HG02885 (cell line): ENCODE results near the gene IRAK3.
"Not testable (repeated sequence)": the region's sequence is repeated elsewhere in the genome, so short reads cannot be mapped to it uniquely, and the experiment has no call there.

Experiments used
- ATAC-seq: cut with Tn5 transposase; IDR thresholded peaks from one replicate; pipeline ENCODE4 v1.9.1; 2021; ENCODE audit warnings: mild to moderate bottlenecking; ENCODE audit not compliant: unreplicated experiment, poor library complexity

The IRAK3 gene

DNA sequence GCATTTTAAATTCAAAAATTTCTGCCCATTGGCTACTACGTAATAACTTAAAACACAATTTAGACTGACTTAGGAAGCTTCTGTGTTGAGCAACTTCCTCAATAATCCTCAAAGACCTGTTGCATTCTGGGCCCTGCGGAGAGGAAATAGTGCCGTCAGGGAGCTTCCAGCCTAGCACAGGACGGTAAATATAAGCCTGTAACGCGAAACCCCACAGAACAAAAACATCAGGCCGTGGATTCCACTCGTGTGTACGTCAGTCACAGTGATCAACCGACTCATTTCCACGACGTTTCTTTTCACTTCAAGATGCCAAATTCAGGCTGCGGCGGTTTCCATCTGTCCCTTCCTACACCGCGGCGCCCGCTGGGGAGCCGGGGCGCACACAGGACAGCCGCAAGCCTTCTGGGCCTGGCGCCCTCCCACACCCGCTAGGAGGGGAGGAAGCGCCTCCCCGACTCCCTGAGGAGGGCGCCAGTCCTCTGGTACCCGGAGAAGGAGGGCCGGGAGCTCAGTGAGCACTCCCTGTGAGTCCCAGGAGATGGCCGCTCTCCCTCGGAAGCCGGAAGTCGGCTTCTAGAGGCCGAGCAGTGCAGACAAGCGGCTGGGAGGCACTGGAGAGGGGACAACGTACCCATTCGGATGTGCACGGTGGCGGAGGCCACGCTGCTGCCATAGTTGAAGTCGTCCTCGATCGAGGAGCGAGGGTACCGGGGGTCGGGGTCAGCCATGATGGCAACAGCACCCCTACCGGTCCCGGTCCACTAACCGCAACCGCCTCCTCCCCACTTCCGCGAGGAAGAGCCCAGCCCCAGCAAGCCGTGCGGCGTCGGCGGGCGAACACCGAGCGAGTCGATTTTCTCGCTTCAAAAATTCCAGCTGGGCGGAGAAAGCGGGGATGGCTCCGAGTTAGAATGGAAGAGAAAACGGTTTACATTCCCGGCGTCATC lies 19.5 kb upstream of the IRAK3 start, which contains the start of gene TMBIM4:
Gene TMBIM4, minus strand, starts transcription at position 776 of the 950 bp plus-strand sequence. Its CDS starts 45 bp downstream, at position 731.
- ATAC-seq, result peak; percentile 85

DNA sequence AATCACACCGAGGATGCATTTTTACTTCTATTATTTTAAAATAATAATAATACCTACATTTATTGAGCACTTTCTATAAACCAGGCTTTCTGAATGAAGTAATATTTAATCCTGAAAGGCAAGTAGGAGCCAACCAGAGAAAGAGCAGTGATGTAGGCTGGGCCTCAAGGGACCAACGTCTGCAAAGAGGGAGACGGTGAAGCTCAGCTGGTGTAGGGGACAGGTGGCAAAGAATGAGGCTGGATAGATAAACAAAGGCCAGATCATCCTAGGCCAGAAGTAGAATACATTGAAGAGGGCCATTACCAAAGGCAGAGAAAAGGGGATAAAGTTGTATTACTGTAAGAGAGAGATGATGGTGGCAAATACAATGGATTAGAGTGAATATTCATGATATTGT lies 18.4 kb upstream of the IRAK3 start:
- ATAC-seq, result no peak

DNA sequence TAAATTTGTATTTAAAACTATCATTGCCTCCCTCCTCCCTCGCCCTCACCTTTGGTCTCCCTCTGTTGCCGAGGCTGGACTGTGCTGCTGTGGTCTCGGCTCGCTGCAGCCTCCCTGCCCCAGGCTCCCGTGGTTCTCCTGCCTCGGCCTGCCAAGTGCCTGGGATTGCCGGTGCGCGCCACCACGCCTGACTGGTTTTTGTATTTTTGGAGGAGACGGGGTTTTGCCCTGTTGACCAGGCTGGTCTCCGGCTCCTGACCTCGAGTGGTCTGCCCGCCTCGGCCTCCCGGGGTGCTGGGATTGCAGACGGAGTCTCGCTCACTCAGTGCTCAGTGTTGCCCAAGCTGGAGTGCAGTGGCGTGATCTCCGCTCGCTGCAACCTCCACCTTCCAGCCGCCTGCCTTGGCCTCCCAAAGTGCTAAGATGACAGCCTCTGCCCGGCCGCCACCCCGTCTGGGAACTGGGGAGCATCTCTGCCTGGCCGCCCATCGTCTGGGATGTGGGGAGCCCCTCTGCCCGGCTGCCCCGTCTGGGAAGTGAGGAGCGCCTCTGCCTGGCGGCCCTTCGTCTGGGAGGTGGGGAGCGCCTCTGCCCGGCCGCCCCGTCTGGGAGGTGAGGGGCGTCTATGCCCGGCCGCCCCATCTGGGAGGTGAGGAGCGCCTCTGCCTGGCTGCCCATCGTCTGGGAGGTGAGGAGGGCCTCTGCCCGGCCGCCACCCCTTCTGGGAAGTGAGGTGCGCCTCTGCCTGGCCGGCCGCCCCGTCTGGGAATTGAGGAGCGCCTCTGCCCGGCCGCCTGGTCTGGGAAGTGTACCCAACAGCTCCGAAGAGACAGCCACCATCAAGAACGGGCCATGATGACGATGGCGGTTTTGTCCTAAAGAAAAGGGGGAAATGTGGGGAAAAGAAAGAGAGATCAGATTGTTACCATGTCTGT lies 14.4 kb upstream of the IRAK3 start:
- not testable (repeated sequence) for ATAC-seq

DNA sequence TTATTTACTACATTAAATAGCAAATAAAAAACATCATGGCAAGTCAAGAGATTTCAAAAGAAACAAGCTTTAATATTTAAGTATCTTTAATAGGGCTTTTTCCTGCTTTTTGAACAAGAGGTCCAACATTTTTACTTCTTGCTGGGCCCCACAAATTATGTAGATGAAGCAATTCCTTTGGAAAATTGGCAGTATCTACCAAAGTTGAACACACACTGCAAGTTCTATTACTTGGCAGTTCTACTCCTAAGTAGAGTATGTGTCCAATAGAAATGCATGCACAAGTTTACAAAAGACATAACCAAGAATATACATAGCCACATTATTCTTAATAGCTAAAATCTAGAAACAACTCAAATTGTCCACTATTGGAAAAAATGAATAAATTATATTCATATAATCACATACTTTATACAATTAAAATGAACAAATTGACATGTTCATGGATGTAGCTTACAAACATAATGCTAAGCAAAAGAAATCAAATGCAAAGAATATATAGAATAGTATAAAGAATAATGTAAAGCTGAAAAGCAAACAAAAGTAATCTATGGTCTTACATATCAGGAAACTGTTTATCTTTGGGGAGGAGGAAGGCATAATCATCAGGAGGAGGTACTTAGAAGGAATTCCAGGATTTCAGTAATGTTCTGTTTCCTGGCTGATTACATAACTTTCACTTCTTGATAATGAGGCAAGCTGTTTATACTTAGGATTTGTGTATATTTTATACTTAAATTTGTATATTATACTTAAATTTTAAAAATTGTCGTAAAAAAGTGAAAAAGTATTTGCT lies 12.7 kb upstream of the IRAK3 start:
- ATAC-seq, result no peak

DNA sequence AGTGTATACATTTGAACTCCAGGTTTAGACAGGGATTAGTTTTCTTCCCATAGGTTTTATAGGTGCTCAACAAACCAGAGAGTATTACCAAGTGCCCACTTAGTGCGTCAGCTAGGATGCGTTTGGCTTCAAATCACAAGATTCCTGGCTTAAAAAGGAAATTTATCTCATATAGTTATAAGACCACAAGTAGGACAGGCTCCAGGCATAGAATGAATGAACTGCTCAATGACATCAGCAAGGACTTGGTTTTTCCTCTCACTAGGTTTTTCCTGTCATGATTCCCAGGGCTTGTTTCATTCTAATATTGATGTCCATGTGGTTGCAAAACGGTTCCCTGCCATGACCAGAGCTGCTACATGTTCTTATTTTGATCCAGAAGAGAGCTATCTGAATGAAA lies 6.1 kb upstream of the IRAK3 start:
- ATAC-seq, result no peak

DNA sequence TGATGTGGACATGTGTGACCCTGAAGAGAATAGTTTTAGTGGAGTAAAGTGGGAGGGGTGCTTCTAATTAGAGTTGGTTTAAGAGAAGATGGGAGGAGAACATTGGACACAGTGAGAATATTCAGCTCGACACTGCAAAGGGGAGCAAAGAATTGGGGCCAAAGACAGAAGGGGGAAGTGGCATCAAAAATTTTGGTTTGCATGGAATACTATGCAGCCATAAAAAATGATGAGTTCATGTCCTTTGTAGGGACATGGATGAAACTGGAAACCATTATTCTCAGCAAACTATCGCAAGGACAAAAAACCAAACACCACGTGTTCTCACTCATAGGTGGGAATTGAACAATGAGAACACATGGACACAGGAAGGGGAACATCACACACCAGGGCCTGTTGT lies 4.2 kb upstream of the IRAK3 start:
- ATAC-seq, result not testable (repeated sequence)

DNA sequence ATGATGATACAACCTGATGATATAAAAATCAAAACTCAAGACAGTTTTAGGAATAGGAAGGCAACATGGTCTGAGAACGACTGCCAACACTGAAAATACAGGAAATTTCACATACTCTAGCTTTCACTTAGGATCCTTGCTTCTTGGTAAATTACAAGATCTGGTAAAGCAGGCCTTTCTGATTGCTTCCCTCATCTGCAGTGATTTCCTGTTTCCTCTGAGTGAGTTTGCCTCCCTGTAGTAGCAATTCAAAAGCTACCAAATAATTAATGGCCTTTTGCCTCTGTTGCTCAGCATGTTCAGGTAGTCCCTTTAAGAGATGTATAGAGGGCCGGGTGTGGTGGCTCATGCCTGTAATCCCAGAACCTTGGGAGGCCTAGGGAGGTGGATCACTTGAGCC lies 2.0 kb upstream of the IRAK3 start:
- no peak for ATAC-seq

DNA sequence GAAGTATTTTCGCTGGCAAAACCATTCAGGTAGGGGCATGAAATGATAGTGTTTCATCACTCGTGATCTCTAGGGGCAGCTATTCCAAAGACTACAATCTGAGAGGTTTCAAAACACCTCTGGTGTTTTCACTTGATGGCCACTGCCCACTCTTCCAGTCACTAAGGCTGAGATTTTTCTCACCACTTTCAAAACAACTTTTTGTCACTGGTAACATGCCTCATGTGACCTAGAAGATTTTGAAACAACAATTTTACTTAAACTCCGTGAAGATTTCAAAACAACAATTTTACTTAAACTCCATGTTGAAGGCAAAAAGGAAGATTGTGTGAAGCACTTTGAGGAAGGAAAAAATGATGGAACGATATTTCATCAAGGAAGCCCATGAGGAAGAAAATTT lies 1.2 kb upstream of the IRAK3 start:
- ATAC-seq, result no peak

DNA sequence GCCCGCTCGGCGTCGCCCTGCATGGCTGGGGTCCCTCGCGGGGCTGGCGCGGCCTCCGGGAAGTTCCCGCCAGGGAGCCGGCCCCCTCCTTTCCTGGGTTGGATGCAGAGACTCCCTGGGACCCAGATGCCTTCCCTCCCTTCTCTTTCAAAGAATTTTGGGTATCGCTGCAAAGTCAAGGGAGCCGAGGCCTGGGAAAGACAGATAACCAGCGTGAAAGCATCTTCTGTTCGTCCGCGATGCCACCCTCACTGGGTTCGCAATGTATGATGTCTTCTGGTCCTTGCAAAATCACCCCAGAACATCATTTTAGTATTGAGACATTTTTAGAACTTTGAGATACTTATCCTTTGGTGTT lies 451 bp downstream of the IRAK3 start:
- no peak for ATAC-seq

DNA sequence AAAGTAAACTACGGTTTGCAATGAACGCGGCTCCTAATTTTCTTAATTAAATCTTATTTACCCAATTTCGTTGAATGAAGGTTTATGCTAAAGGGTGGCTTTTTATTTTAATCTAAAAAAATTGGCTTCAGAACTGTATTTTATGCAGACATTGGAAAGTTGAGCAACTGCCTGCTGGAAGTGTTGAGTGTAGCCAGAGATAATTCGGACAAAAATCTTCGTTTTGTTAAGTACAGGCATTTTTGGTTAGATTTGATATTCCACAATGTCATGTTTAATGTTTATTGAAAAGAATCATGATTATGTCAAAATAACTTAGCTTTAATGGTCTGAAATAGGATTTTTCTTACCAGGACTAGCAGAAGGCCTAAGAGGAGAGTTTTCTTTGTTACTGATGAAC lies 875 bp downstream of the IRAK3 start:
- no peak for ATAC-seq

DNA sequence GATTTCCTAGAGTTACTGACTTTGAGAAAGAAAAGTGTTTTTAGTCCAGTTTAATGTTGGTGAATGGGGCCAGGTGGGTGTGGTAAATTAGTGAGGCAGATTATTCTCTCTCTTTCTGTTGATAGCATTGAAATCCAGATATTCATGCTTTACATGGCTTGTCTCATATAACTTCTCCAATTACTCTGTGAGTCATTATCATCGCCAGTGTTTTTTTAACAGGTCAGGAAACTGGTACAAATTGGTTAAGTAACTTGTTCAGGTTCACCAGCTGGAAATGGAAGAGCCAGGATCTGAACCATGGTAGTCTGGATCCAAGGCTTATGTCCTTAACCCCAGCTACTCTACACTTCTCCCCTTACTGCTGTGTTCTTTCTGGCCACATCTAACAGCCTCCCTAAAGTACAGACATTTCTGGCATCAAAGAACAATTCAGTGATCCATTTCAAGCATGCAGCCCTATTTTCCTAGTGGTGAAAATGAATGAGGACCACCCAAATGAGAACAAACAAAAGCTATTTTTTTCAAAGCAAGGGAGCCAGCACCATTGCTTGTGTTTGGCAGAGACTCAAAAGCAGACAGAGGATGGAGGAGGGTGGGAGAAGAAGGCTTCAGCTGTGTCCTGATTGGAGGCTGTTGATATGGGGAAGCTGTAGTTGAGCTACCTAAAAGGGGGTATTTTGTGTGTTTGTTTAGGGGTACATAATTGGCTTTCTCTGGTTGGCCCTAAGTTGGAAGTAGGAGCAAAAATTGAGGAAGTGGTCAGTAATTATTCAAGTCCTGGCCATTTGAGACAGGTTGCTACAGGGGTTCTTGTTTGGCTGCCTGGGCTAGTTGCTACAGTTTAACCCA lies 1.7 kb downstream of the IRAK3 start:
- ATAC-seq, result no peak

DNA sequence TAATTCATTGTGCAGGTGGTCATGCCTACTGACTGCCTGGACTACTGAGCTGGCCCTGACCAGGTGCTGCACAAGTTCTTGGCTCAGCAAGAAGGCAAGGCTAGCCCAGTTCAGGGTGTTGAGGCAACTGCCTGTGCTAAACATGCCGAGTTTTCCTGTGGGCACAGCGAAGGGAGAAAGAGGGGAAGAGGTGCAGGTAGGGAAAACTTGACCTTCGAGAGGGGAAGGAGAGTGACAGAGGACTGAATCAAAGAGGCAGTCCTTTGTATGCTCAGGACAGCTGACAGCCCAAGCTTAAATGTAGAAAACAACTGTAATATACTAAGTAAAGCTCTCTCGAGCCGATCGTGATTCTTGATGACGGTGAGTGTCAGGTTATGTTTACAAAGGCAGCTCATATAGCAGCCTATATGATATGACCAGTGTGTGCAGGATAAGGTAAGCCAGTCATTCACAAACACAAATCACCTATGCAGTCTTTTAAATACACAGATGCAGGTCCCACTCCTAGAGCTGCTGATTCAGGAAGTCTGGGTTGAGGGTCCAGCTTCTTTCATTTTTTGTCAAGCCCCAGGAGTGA lies 2.6 kb downstream of the IRAK3 start:
- ATAC-seq, result no peak

DNA sequence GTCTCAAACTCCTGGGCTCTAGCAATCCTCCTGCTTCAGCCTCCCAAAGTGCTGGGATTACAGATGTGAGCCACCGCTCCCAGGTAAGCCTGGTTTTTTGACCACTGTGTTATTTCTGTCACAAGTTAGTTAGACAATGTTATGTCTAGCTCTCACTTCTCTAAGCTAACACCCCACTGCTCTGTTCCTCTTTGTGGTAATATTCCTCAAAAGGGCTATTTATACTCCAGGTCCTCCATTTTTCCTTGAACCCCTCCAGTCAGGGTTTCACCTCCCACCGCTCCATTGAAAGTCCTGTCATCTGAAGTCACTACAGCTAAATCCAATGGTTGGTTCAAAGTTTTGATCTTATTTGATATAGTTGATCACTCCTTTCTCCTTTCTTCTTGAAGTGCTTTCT lies 5.1 kb downstream of the IRAK3 start:
- ATAC-seq, result no peak

DNA sequence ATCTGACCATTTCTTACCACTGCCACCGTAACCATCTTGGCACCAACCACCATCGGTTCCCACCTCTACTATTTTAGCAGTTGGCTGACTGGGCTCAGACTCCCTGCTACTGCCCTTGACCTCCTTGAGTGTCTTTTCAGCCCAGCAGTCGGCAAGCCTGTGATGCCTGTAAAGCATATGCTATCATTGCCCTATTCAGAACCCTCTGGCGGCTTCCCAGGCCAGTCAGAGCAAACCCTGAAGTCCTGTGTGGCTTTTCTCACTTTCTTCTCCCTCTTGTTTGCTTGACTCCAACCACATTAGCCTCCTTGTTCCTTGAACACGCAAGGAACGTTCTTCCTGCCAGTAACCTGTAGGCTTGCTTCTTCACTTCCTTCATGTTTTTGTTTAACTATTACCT lies 6.2 kb downstream of the IRAK3 start:
- ATAC-seq, result no peak

DNA sequence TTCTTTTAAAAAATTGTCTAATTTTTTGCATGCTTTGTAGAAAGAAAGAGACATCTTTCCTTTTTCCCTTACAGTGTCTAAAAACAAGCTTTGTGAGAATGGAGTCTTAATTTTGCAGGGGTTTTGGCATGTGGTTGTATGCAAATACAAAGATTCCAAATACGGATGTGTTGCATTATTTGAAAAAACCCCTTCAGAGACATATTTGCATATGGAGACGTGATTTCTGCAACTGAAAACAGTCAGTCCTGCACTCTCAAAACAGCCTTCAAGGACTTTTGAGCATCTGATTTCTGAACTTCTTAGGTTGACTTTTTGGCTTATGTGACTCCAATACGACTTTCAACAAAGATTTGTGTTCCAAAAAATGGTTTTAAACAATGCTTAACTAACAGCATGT lies 7.8 kb downstream of the IRAK3 start:
- ATAC-seq, result peak; percentile 83

DNA sequence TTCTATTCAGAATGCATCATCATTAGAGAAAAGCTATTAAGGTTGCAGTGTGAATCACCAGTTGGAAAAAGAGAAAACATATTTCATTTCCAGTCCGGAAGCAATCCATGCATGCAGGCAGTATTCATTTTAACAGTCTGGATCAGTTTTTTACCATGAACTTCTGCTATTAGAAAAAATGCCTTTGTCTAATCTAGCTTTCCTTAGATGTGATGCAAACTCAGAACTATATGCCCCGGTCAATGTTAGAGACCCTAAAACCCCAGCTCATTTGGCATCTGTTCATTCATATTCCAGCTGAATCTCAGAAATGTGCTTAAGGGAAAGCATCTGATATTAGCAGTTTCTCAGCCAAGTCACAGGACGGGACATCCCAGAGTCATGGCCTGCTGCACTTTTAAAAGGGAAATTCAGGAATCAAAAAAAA lies 8.5 kb downstream of the IRAK3 start:
- no peak for ATAC-seq

DNA sequence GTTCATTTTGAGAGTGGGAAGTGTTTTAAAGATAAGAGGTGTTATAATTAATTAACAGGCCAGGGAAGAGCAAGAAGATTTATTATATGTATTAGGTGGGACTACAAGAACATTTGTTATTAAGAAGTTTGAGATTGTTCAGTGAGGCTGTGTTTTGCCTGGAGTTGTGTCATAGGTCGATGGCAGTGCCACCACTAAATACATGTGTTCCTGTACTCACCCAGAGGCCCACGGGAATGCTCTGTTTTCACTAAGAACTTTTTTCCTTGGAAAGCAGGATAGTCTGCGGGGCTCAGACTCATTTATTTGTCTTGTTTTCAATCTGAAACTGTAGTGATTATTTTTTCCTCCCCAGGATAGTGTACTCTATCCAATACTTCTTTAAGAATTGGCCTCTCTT lies 10.1 kb downstream of the IRAK3 start:
- no peak for ATAC-seq

DNA sequence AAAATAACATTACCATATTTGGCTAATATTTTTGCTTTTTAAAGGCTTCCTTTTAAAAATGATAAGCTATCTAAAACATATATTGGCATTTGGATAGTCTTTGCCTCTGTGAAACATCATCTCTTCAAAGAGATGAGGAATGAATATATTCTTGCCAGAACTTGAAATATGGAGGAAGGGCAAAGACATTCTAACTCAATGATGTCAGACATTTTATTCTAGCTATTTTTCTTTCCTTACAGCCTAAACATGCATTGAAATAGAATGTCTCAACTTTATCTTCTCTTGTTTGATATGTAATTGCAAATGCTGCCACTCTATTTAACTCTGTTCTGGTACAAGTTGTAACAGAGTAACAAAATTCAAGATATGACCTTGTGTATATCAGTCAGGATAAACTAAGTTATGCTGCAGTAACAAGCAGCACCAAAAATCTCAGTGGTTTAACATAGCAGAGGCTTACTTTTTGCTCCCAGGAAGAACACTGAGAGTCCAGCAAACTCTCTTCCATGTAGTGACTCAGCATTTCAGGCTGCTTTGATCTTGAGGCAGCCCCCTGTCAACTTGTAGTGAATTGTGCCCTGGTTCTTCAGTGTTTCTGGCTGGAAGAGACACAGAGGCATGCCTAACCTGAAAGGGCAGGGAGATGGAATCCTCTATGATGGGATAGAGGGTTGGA lies 11.0 kb downstream of the IRAK3 start:
- no peak for ATAC-seq

DNA sequence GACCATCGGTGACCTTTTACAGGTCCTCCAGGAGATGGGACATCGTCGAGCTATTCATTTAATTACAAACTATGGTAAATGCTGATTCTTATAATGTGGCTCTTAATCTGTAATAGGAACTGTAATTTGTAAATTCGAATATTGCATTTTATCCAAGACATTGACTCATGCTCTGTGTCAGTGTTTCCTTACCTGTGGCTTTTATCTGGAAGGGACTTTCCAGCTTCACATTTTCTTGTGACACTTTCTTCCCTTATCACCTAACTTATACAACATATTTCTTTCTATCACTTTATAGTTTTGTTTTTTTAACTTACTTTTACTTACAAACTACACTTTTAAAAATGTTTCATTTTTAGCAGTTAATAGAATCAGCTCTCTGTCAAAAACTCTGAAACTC lies 14.8 kb downstream of the IRAK3 start:
- no peak for ATAC-seq
